ENCODE data around the gene PFKFB2.

GRCh38 chr1:207017615-207018559 is 35.2 kb upstream of the PFKFB2 start:
- no peak for TF ChIP-seq CTCF (IDR thresholded peaks at IDR 0.05; ENCODE audit: low read depth, low read length, missing input control)
- TF ChIP-seq, protein P1, sequence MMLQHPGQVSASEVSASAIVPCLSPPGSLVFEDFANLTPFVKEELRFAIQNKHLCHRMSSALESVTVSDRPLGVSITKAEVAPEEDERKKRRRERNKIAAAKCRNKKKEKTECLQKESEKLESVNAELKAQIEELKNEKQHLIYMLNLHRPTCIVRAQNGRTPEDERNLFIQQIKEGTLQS (IDR thresholded peaks at IDR 0.05) = no peak
- TF ChIP-seq RAD21 (IDR thresholded peaks at IDR 0.05) = no peak
- TF ChIP-seq, protein P2, sequence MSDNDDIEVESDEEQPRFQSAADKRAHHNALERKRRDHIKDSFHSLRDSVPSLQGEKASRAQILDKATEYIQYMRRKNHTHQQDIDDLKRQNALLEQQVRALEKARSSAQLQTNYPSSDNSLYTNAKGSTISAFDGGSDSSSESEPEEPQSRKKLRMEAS (IDR thresholded peaks at IDR 0.05) = no peak
- TF ChIP-seq, protein P3, sequence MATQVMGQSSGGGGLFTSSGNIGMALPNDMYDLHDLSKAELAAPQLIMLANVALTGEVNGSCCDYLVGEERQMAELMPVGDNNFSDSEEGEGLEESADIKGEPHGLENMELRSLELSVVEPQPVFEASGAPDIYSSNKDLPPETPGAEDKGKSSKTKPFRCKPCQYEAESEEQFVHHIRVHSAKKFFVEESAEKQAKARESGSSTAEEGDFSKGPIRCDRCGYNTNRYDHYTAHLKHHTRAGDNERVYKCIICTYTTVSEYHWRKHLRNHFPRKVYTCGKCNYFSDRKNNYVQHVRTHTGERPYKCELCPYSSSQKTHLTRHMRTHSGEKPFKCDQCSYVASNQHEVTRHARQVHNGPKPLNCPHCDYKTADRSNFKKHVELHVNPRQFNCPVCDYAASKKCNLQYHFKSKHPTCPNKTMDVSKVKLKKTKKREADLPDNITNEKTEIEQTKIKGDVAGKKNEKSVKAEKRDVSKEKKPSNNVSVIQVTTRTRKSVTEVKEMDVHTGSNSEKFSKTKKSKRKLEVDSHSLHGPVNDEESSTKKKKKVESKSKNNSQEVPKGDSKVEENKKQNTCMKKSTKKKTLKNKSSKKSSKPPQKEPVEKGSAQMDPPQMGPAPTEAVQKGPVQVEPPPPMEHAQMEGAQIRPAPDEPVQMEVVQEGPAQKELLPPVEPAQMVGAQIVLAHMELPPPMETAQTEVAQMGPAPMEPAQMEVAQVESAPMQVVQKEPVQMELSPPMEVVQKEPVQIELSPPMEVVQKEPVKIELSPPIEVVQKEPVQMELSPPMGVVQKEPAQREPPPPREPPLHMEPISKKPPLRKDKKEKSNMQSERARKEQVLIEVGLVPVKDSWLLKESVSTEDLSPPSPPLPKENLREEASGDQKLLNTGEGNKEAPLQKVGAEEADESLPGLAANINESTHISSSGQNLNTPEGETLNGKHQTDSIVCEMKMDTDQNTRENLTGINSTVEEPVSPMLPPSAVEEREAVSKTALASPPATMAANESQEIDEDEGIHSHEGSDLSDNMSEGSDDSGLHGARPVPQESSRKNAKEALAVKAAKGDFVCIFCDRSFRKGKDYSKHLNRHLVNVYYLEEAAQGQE (IDR thresholded peaks at IDR 0.05) = no peak
- TF ChIP-seq RXRA (IDR thresholded peaks at IDR 0.05) = no peak
- no peak for TF ChIP-seq GABPA (IDR thresholded peaks at IDR 0.05 in 1 of 2, conservative IDR thresholded peaks at IDR 0.05 in 1 of 2)
- no peak for TF ChIP-seq NR2F2 (IDR thresholded peaks at IDR 0.05)
- no peak for TF ChIP-seq FOXA2 (IDR thresholded peaks at IDR 0.05)
- TF ChIP-seq TAF1 (conservative IDR thresholded peaks at IDR 0.05) = no peak
- no peak for TF ChIP-seq FOXA1 (IDR thresholded peaks at IDR 0.05)
- TF ChIP-seq JUND (IDR thresholded peaks at IDR 0.05) = no peak
